NCI-H1048 (cell line): ENCODE results near the gene TTC31.
"Not testable (repeated sequence)": the region's sequence is repeated elsewhere in the genome, so short reads cannot be mapped to it uniquely, and the experiment has no call there.

ENCODE experiments used
- DNase-seq: peaks from one replicate; lab custom pipeline; 2025; lab: John Stamatoyannopoulos, UW

The TTC31 gene

GRCh38 chr2:74457549-74458131 lies 25.2 kb upstream of the TTC31 start:
- peak; percentile 51 for DNase-seq

GRCh38 chr2:74458132-74458937 lies 24.5 kb upstream of the TTC31 start, which contains the start of gene WBP1:
TSS of gene WBP1 (plus strand) at chr2:74458438. CDS start at chr2:74458603, 165 bp downstream.
- peak; percentile 99 for DNase-seq

- DNase-seq = no peak
Measured at GRCh38 chr2:74458938-74459363, 23.9 kb upstream of the TTC31 start.

- DNase-seq = not testable (repeated sequence)
Measured at GRCh38 chr2:74459503-74460118, 23.3 kb upstream of the TTC31 start.

GRCh38 chr2:74460187-74460586 lies 22.7 kb upstream of the TTC31 start:
- DNase-seq = not testable (repeated sequence)

- no peak for DNase-seq
Measured at GRCh38 chr2:74461187-74462053, 21.5 kb upstream of the TTC31 start.

- DNase-seq = no peak
Measured at GRCh38 chr2:74462054-74462785, 20.7 kb upstream of the TTC31 start.

GRCh38 chr2:74462786-74463105 lies 20.1 kb upstream of the TTC31 start:
- no peak for DNase-seq

GRCh38 chr2:74464406-74464805 lies 18.5 kb upstream of the TTC31 start:
- no peak for DNase-seq

- DNase-seq = not testable (repeated sequence)
Measured at GRCh38 chr2:74470742-74471141, 12.1 kb upstream of the TTC31 start.

- no peak for DNase-seq
Measured at GRCh38 chr2:74471332-74472065, 11.4 kb upstream of the TTC31 start.

GRCh38 chr2:74472086-74472944 lies 10.6 kb upstream of the TTC31 start, which contains the start of gene MRPL53:
TSS of gene MRPL53 (minus strand) at chr2:74472680. CDS start at chr2:74472660, 20 bp downstream.
- peak; percentile 84 for DNase-seq

- DNase-seq = no peak
Measured at GRCh38 chr2:74472945-74473258, 10.0 kb upstream of the TTC31 start.

GRCh38 chr2:74474481-74474880 lies 8.4 kb upstream of the TTC31 start:
- no peak for DNase-seq

GRCh38 chr2:74474899-74475298 lies 8.0 kb upstream of the TTC31 start:
- DNase-seq = no peak

GRCh38 chr2:74481431-74481830 lies 1.4 kb upstream of the TTC31 start:
- no peak for DNase-seq

GRCh38 chr2:74481961-74482800 lies 700 bp upstream of the TTC31 start:
- DNase-seq = no peak

- DNase-seq = not testable (repeated sequence)
Measured at GRCh38 chr2:74483675-74484164, 839 bp downstream of the TTC31 start.

- no peak for DNase-seq
Measured at GRCh38 chr2:74486141-74486540, 3.3 kb downstream of the TTC31 start.
